GM04503 (cell line): ENCODE results near the gene RFLNA.
"Not testable (repeated sequence)": the region's sequence is repeated elsewhere in the genome, so short reads cannot be mapped to it uniquely, and the experiment has no call there.

Source experiments
- DNase-seq: peaks from one replicate; pipeline ENCODE4 v3.0.0-alpha.2; 2012; ENCODE audit warnings: low read depth

RFLNA gene

DNA sequence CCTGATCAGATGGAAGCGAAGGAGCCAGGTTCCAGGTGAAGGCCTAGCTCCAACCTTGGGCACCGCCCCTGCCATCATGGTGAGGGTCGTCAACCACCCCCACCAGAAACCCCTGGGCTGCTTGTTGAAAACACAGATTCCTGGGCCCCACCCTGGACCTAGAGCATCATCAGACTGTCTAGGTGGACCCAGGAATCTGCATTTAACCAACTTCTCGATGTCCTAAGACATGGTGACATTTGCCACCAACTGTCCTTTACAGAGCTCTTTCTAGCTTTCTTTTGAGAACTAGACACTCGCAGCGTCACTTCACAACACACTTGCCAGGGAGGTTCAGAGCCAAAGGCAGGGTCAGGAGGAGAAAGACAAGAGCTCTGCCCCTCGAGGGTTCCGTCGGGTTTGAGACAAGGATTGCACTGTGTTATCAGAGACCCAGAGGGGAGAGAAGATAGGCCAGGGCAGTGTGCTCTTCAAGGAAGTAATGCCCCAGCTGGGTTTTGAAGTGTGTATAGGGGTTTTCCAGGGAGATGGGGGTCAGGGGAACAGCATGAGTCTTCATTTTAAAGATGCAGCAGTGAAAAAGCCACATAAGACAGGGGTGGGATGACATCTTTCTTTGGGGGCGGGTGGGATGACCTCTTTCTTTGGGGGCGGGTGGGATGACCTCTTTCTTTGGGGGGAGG is 24.6 kb downstream of the RFLNA start:
- DNase-seq: no peak

- no peak for DNase-seq
These were observed 26.2 kb downstream of the RFLNA start for GRCh38 chr12:124321040-124321481.

DNA sequence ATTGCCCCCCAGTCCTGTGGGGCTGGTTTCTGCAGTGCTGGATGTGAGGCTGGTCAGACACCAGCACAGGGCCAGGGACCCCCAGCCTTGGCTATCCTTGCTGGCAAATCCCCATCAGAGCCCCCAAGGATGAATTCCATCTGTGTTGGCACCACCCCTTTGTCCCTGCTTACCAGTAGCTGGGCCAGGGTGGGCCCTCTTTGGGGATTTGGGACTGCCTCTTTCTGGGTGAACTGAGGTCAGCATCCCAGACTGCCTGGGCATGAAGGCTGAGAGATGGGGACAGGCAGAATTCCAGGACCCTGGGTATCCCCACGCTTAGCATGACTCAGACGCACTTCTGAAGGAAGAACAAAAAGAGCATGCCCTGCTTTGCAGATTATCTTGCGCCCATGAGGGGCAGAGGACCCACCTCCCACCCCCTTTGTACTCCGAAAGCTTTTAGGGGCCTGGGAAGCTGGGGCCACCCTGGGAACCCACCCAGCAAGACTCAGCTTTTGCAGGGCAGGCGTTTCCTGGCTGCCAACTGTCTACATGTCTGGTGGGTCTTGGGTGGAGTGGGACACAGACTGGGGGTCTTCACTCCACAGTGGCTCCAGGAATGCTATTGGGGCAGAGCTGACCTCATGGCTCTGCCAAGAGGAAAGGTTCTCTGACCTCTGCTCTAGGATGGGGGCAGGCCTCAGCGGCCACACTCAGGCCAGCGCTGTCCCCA is 26.8 kb downstream of the RFLNA start:
- DNase-seq: no peak

DNA sequence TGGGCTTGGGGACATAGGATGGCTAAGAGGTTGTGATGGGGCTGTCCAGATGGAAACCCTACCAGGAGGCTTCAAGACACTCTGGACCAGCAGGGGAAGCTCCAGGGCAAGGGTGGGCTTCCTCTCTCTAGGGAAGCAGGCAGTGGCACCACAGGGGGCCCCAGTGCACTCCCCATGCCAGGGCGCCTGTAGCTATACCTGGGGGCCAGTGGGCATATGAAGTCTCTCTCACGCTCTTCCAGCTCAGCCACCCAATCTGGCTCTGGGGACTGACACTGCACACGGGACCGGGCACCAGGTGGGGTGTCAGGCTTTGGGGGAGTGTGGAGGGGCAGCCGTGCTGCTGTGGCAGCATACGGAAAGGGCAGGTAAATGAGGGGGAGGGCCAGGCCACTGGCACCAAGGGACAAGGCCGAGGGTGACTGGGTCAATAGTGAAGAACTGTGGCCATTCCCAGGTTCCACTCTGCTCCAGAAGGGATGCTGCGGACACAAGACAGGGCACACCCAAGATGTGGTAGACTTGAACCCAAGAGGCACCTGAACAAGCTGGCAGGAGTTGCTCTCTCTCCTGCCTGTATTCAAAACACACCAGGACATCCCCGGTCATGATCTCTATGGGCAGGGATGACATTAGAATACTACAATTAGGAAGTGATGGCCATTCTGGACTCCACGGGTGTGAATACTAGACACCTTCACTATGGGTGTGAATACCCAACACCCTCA is 27.5 kb downstream of the RFLNA start:
- DNase-seq: no peak

DNA sequence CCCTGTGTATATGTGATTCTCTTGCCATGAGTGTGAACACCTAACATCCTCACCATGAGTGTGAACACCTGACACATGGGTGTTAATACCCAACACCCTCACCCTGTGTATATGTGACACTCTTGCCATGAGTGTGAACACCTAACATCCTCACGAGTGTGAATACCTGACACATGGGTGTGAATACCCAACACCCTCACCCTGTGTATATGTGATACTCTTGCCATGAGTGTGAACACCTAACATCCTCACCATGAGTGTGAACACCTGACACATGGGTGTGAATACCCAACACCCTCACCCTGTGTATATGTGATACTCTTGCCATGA is 28.1 kb downstream of the RFLNA start:
- DNase-seq: not testable (repeated sequence)

DNA sequence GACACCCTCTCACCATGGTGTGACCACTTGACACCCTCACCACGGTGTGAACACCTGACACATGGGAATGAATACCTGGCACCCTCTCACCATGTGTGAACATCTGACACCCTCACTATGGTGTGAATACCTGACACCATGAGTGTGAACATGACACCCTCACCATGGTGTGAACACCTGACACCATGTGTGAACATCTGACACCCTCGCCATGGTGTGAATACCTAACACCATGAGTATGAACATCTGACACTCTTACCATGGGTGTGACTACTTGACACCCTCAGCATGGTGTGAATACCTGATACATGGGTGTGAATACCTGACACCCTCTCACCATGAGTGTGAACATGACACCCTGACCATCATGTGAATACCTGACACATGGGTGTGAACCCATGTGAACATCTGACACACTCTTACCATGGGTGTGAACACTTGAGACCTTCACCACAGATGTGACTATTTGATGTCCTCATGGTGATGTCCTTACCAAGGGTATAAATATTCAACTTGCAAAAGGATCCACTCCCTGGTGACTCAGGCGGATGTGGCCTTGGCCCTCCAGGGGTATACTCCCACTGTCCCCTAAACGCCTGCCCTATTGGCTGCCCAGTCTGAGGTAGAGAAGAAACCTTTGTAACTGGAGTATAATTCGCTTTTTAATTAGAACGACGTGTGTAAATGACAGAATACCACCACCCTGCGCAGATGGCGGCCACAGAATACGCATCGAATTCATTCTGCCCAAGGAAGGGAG is 29.1 kb downstream of the RFLNA start:
- no peak for DNase-seq

DNA sequence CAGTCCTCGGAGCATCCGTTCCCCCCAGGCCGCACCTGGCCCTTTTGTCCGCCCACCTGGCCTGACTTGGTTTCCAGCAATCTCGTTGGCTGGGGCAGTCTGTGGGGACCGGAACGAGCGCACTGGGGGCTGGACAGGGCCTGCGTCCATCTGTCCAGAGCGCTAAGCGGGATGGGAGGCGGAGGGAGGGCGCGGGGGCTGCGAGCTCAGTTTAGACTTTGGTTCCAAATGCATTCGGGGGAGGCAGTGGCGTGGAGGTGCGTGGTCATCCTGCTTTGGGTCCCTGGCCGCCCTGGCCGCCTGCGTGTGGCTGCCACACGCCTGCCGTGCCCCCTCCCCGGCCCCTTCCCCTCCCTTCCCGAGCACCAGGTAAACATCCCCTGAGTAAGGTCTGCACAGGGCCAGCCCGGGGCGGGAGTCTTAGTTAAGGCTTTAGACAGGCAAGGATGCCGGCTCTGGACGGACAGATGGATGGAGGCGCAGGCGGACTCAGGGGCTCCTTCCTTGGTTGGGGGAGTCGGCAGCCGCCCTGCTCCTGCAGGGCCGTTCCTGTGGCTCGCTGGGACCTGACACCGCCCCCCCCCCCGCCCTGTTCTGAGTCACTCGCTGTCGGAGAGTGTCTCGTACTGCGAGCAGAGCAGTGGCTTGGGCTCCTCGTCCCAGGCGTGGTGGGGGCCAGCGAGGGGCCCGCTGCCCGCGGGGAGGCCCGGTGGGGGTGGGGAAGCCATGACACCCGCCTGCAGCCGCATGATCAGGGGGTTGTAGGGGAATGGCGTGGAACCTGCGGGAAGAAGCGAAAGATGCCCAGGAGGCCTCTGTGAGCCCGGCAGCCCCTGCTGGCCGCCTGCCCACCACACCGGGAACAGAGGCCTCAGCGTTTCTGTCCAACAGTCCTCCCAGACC is 30.2 kb downstream of the RFLNA start:
- no peak for DNase-seq

- no peak for DNase-seq
These were observed 31.2 kb downstream of the RFLNA start for GRCh38 chr12:124326104-124326503.

- no peak for DNase-seq
These were observed 32.0 kb downstream of the RFLNA start for GRCh38 chr12:124326871-124327270.

DNA sequence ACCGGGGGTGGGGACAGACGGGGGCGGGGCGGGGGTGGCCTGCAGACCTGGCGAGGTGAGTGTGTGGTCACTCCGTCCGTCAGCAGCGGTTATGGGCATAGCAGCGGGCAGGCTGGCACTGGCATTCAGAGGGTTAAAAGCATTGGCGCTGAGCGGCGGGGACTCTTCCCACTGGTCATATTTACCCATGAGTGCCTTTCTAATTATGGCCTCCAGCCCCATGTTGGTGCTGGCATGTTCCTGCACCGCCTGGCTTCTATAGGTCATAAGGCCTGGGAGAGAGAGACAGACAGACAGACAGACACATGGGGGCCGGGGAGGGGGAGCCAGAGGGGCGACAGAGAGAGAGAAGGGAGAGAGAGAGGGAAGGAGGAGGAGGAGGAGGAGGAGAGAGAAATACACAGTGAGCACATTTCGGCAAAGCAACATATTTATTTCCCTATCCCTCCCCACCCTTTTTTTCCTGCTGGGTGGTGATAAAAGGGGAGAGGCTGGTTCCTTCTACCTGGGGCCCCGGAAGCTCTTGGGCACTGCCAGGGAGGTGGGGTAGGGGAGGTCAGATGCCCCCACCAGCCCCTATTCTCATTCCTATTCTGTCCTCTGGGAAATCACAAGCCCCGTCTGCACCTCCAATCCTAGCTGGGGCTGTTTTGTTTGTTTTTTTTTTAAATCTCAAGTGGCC is 32.6 kb downstream of the RFLNA start:
- DNase-seq: no peak

DNA sequence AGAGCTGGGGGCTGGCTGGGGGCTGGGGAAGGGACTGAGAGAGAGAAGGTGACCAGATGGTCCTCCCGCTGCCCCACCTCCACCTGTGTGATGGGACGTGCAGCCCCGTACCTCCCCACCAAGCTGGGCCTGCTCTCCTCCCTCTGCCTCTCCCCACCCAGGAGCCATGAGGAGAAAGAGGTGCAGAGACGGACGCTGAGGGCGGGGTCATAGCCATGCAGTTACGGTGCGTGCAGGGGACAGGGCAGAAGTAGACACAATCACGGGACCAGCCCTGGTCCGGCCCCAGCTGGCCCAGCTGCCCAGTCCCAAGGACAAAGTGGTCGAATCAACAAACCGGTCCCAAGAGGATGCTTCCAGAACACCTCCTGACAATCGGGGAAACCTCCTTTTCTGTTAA is 33.2 kb downstream of the RFLNA start:
- DNase-seq: no peak

- no peak for DNase-seq
These were observed 33.7 kb downstream of the RFLNA start for GRCh38 chr12:124328636-124329035.

DNA sequence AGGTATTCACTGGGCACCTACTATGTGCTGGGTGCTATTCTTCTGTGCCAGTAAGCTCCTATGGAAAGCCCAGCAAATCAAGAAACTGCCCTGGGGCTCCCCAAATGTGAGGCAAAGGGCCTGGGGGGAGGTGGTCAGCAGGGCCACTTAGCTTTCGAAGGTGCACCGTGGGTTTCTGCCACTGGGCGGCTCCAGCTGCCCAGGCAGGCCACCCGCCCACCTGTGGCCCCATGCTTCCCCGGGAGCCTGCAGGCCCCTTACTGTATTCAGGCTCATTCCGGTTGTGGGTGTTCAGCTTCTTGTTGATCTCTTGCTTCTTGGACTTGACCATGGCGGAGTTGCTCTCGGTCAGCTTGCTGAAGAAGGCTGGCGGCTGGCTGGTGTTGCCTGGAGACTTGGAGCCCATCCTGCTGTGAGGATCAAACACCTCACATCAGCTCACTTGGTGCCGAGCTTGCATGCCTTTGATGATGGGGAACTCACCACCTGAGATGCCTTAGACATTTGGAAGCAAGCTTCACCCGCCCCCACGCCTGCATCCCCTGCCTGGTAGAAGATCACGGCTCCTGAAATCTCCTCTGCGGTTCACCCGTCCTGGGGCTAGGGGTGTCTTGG is 37.3 kb downstream of the RFLNA start:
- DNase-seq: no peak

DNA sequence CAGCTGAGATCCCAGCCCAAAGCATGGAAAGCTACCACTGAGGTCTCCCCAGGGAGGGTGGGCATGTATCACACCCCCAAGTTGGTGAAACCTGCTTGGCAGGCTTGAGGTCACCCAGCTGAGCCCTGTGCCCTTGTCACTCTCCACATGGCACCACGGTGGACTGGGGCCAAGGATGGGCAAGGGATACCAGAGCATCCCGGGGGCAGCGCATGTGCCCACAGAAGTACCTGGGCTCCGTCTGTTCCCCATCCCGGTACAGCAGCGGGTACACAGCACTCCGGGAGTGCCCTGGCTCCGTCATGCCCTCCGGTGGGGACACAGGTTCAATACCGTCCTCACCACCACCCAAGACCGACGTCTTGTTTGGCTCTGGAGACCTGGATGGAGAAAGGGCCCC is 38.0 kb downstream of the RFLNA start:
- no peak for DNase-seq

GRCh38 chr12:124333724-124334123 is 38.8 kb downstream of the RFLNA start:
- no peak for DNase-seq

- DNase-seq: no peak
These were observed 39.4 kb downstream of the RFLNA start for GRCh38 chr12:124334266-124334665.

DNA sequence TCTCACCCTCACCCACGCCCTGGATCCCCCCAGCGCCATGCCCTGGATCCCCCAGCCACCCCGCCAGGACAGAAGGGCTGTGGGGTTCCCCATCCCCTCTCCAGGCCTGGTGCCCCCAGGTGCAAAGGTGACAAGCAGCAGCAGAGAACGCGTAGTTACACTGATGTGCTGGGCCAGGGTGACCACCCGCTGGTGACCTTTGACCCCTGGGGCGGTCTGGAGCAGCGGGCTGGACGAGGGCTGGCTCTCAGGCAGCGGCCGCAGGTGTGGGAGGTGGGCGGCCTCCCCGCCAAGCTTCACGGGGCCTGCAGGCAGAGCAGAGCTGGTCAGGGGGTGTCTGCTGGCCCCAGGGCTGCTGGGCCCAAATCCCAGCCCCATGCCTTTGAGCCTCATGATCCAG is 40.1 kb downstream of the RFLNA start:
- DNase-seq: no peak

DNA sequence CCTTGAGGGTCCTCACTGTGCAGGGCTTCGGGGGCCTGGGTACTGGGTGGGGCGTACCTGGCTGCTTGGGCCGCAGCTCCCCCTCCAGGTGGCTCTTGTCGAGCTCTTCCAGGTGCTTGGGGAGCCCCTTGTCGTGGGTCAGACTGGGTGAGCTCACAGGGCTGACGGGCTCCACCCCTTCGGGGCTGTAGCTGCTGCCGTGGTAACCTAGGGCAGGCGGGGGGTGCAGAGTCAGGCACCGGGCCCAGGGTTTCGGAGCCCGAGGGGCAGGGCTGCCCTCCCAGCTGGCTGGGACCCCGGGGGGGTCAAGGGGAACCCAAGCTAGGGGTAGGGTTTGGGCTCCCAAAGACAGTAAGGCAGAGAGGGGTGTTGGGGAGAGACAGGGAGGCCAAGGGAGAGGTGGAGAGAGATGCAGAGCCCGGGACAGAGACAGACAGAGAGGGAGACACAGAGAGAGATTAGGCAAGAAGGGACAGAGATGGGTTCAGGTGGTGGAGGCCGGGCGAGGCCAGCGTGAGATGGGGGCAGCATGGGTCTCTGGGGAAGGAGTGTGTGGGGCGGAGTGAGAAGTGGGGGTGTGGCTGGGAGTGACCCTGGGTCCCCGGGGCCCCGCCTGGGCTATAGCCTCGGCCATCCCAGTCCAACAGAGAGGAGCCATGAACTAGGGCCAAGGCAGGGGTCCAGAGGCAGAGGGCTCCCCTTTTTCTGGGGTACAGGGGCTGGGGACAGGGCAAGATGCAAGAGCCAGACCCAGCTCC is 40.7 kb downstream of the RFLNA start:
- no peak for DNase-seq

DNA sequence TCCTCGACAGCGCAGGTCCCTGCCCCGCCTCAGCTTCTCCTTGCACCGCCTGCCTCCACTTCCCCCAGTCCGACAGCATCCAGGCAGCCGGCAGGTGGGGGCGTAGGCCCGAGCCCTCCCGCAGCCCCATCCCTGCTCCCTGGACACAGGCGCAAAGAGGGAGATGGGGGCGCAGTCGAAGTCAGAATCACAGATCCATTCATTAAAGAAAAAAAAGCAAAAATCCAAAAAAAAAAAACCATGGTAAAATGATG is 41.2 kb downstream of the RFLNA start:
- no peak for DNase-seq
